HG03354 (cell line): ENCODE measurements around the gene RTP5.
"Not testable (repeated sequence)": the region's sequence is repeated elsewhere in the genome, so short reads cannot be mapped to it uniquely, and the experiment has no call there.

Experiments
- ATAC-seq: cut with Tn5 transposase; IDR thresholded peaks from one replicate; pipeline ENCODE4 v1.9.1; 2021; ENCODE audit warnings: mild to moderate bottlenecking; ENCODE audit not compliant: unreplicated experiment, poor library complexity, severe bottlenecking

RTP5 gene

DNA sequence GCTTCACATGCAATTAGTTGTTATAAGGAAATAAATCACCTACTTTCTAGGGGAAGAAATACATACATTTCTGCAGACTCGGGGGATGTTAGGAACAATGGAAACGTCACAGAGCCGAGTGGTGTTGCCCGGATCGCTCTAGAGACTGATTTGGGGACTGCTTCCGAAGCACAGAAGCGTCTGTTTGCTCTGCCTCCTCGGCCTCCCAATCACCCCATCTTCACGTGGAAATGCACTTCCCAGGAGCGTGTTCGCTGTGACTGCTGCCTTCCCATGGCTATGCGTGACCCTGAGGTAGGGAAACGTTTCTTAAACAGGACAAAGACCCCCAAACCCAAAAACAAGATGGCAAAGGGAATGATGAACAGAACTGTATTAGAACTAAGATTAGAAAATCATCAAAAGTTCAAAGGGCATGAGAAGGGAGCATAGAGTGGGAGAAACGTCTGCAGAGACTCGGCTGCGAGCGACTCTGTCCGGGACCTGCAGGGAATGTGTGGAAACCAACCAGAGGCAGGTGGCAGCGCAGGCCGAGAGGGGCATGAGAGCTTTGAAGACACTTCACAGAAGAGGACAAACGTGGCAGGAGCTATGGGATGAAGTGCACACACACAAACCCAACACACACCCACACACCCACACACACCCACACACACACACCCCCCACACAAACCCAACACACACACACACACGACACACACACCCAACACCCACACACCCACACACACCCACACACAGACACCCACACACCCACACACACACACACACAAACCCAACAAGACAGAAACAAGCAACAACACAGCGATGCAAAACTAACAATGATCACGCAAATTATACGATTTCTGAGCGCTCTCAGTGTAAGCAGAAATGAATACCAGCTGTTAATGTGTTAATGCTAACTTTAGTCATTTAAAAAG, 41.3 kb downstream of the RTP5 start:
- no peak for ATAC-seq

DNA sequence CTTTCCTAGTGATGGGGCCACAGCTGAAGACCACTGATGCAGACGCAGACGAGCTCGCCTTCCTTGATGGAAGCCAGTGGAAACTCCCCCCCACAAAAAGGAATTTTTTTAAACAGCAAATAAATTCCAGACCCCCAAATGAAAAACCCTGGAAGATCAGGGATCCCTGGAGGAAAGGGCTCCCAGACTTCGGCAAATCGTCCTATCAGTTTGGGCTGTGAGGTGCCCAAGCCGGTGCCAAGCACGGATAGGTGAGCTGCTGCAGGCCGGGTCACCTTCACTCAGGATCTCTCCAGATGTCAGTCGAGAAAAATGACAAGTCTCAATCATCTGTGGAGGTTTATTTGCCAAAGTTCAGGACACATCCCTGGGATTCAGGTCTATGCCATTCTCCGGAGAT, 42.0 kb downstream of the RTP5 start:
- ATAC-seq, result no peak

DNA sequence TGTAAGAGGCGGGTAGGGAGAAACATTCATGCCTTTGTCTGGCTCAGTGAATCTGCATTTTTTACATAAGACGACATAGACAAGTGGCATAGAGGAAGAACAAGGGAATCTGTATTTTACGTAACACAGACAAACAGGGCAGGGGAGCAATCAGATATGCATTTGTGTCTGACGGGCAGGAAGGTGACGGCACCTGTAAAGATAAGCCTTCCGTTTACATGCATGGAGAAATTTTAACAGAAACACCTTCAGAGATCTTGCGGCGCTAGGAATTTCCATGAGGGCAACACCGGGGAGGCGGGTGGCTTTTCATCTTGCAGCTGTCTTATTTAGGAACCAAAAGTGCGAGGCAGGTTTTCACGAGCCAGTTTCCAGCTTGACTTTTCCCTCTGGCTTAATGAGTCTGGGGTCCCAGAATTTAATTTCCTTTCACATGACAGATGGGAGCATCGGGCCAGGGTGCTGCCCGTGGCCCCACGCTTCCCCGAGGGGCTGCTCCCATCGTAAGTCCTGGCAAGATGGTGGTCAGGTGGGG, 42.6 kb downstream of the RTP5 start:
- no peak for ATAC-seq

DNA sequence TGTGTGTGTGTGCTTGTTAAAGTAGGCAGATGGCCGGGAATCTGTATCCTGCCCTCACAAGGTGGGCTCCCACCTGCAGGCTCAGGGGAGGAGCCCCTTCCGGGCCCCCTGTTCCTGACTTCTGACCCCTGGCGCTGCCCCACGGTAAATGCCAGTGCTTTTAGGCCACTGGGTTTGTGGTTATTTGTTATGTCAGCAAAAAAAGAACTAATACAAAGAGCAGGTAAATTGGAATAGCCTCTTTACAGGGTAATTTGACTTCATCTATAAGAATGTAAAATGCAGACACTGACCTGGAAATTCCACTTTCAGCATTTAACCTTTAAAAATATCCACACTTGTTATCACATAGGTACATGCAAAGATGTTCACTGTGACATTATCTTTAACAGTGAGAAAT, 44.2 kb downstream of the RTP5 start:
- no peak for ATAC-seq

DNA sequence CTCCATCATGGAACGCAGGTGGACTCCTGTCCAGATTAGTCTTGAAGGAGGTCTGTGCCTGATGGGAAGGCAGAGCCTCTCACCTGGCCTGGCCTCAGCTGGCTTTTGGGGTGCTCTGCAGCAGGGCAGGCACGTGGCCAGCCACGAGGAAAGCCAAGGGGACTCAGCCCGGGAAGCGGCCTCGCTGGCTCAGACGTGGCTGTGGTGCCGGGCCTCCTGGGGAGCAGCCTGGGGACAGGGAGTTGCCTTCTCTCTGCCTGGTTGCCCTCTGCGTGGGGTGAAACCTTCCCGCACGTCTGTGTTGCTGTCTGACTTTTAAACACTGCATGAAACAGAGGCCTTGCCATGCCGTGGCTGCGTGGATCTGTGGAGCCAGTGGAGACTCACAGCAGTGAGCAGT, 45.0 kb downstream of the RTP5 start:
- no peak for ATAC-seq

DNA sequence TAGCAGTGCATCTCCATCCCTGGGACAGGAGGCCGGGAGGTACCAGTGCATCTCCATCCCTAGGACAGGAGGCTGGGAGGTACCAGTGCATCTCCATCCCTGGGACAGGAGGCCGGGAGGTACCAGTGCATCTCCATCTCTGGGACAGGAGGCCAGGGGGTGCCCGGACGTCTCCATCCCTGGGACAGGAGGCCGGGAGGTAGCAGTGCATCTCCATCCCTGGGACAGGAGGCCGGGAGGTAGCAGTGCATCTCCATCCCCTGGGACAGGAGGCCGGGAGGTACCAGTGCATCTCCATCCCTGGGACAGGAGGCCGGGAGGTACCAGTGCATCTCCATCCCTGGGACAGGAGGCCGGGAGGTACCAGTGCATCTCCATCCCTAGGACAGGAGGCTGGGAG, 52.1 kb downstream of the RTP5 start:
- not testable (repeated sequence) for ATAC-seq

DNA sequence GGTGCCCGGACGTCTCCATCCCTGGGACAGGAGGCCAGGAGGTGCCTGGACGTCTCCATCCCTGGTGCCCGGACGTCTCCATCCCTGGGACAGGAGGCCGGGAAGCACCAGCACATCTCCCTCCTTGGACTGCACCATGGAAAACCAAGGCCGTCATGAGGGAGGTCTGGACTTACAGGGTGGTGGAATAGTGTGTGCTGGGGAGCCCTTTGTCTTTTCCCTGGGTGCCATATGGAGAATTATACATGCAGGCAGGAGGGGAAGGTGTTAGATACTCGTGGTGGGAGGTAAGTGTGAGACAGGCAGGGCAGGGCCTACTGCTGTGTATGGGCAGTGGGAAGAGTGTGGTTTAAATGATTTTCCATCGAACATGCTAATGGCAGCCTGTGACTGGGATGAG, 52.9 kb downstream of the RTP5 start:
- ATAC-seq, result no peak

DNA sequence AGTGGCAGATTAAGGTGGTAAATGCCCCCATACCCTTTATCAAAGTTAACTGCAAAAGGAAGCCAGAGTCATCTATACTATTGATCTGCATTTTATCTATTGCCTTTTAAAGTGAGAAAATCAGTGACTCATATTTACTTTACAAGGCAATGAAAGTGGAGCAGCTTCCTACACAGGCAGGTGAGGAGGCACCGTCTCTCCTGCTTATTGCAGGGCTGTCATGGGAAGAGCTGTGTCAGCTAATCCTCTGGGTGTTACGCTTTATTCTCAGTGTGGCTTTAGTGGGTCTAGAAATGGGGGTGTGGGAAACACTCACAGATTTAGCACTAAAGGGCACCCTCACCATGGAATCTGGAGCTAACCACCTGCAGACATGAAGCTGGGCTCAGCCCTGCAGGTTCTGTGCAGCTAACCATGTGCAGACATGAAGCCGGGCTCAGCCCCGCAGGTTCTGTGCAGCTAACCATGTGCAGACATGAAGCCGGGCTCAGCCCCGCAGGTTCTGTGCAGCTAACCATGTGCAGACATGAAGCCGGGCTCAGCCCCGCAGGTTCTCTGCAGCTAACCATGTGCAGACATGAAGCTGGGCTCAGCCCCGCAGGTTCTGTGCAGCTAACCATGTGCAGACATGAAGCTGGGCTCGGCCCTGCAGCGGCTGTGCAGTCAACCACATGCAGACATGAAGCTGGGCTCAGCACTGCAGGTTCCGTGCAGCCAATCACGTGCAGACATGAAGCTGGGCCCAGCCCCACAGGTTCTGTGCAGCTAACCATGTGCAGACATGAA, 53.5 kb downstream of the RTP5 start:
- not testable (repeated sequence) for ATAC-seq
